ENCODE measurements around the gene PTX4.
"Not testable (repeated sequence)": the region's sequence is repeated elsewhere in the genome, so short reads cannot be mapped to it uniquely, and the experiment has no call there.

Gene PTX4

GRCh38 chr16:1444730-1445517, 43.8 kb downstream of the PTX4 start:
- H3K27ac ChIP-seq = no peak overlapping the region
- H3K4me3 ChIP-seq = no peak overlapping the region
- DNase-seq (ENCODE audit: low spot score) = no peak
- no peak for TF ChIP-seq CTCF (IDR thresholded peaks at IDR 0.05)

GRCh38 chr16:1443980-1444729, 44.6 kb downstream of the PTX4 start, which contains the start of gene CCDC154:
TSS of gene CCDC154 (minus strand) at chr16:1444556. CDS start at chr16:1444322, 234 bp downstream.
- TF ChIP-seq CTCF (IDR thresholded peaks at IDR 0.05) = no peak
- no peak for DNase-seq (ENCODE audit: low spot score)
- H3K4me3 ChIP-seq = no peak within 1 kb of the TSS
- H3K27ac ChIP-seq = no peak within 1 kb of the TSS

- no peak for DNase-seq (ENCODE audit: low spot score)
- no peak for TF ChIP-seq CTCF (IDR thresholded peaks at IDR 0.05)
- H3K4me3 ChIP-seq = no peak overlapping the region
- H3K27ac ChIP-seq = no peak overlapping the region
Observed at GRCh38 chr16:1443403-1443973, 45.3 kb downstream of the PTX4 start.

- TF ChIP-seq CTCF (IDR thresholded peaks at IDR 0.05) = no peak
- Histone ChIP-seq H3K27ac (no peak overlapping the region), H3K4me3 (no peak overlapping the region)
- no peak for DNase-seq (ENCODE audit: low spot score)
Observed at GRCh38 chr16:1442697-1443096, 46.0 kb downstream of the PTX4 start.

- TF ChIP-seq CTCF (IDR thresholded peaks at IDR 0.05) = no peak
- Histone ChIP-seq H3K4me3 (no peak overlapping the region), H3K27ac (no peak overlapping the region)
- no peak for DNase-seq (ENCODE audit: low spot score)
Observed at GRCh38 chr16:1441391-1441829, 47.3 kb downstream of the PTX4 start.

- DNase-seq (ENCODE audit: low spot score); H3K27ac ChIP-seq; H3K4me3 ChIP-seq: not testable (repeated sequence)
Observed at GRCh38 chr16:1439699-1440074, 49.1 kb downstream of the PTX4 start.

- Histone ChIP-seq H3K4me3 (no peak overlapping the region), H3K27ac (no peak overlapping the region)
- DNase-seq (ENCODE audit: low spot score) = no peak
- TF ChIP-seq CTCF (IDR thresholded peaks at IDR 0.05) = no peak
Observed at GRCh38 chr16:1439058-1439698, 49.6 kb downstream of the PTX4 start.

All from coronary artery (tissue), 2 donors.